Left lung (tissue), 10 donors: ENCODE data around the gene ETV5. TPM values are rescaled to one million over a fixed set of nuclear protein-coding genes. Genes with fewer than 3 reads are reported as not detected.
"Not testable (repeated sequence)": the region's sequence is repeated elsewhere in the genome, so short reads cannot be mapped to it uniquely, and the experiment has no call there.

Experiments used
- ATAC-seq: fragments of 200-7000 bp; cut with Tn5 transposase; one replicate; pipeline ENCODE4 v1.9.1; 2020; ENCODE audit warnings: moderate library complexity
- DNase-seq, 4 donors: peaks; one replicate each; pipeline ENCODE4 v3.0.0-alpha.2; 2013 to 2020
- H3K27ac ChIP-seq, 2 donors: fragments of 200-600 bp; sonication (generic) in 1 of 2; one replicate each; pipeline versions ENCODE4 v1.5.0 to v1.8.0; 2020 to 2021
- H3K27me3 ChIP-seq, 2 donors: fragments of 200-600 bp; sonication (generic) in 1 of 2; one replicate each; pipeline versions ENCODE4 v1.5.0 to v1.8.0; 2020 to 2021
- H3K36me3 ChIP-seq, 2 donors: fragments of 200-600 bp; sonication (generic) in 1 of 2; one replicate each; pipeline versions ENCODE4 v1.5.0 to v1.8.0; 2020 to 2021
- H3K4me1 ChIP-seq, 2 donors: fragments of 200-600 bp; one replicate each; pipeline ENCODE4 v1.8.0; 2021
- H3K4me3 ChIP-seq, 2 donors: fragments of 200-600 bp; sonication (generic) in 1 of 2; one replicate each; pipeline versions ENCODE4 v1.5.0 to v1.8.0; 2020 to 2021; ENCODE audit warnings: mild to moderate bottlenecking in 1 of 2
- H3K9me3 ChIP-seq, 2 donors: fragments of 200-600 bp; sonication (generic) in 1 of 2; one replicate each; pipeline versions ENCODE4 v1.5.0 to v1.8.0; 2020 to 2021
- intact Hi-C, 2 donors: fragments of 100-400 bp; cut with DNase I; formaldehyde crosslinking; loops; one replicate each; pipeline versions ENCODE4 v1.11.2 to v1.14.2; 2022
- polyA plus RNA-seq, 6 donors: library from polyadenylated mRNA; unstranded; fragments of 120-200 nt; gene quantifications; one replicate each; pipeline ENCODE4 v1.2.1, GENCODE V29; 2013; ENCODE audit not compliant: insufficient read length in 6 of 6
- total RNA-seq, 2 donors: library from RNA; stranded (reverse); fragmentation: NEBNext Ultra II Directional; extraction: Animal tissue kit (Norgen Biotek cat#: 25700); gene quantifications; one replicate each; pipeline ENCODE4 v1.2.1, GENCODE V29; 2021
- TF ChIP-seq, protein P1 (sequence below), 2 donors: fragments of 200-600 bp; sonication (generic) in 1 of 2; IDR thresholded peaks; one replicate each; pipeline versions ENCODE4 v1.5.0 to v1.8.0; 2021; ENCODE audit warnings: antibody characterized with exemption in 2 of 2
- donor health status: DM: no; HTN: yes; CAD: no.
- donor health status: DM: no; HTN: no; CAD: no.

ETV5 gene
- total and polyA plus RNA-seq, 8 donors: 40.7 to 332 (median 266) TPM

DNA sequence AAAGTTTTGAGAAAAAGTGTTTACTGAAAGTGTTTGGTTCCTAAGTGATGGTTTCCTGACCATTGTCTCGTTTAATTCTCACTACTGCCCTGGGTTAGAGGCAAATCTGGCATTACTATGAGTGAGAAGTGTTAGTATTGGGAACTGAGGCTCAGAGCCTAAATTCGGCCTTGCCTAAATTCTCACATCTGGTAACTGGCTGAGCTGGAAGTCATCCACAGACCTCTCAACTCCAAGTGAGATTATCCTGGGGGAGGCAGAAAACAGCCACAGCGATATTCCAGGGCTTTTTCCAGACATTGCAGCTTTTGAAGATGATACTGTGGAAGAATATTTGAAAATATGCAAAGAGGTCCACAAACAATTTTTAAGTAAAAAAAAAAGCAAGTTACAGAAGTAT is 86.0 kb downstream of the ETV5 start:
- TF ChIP-seq, protein P1, sequence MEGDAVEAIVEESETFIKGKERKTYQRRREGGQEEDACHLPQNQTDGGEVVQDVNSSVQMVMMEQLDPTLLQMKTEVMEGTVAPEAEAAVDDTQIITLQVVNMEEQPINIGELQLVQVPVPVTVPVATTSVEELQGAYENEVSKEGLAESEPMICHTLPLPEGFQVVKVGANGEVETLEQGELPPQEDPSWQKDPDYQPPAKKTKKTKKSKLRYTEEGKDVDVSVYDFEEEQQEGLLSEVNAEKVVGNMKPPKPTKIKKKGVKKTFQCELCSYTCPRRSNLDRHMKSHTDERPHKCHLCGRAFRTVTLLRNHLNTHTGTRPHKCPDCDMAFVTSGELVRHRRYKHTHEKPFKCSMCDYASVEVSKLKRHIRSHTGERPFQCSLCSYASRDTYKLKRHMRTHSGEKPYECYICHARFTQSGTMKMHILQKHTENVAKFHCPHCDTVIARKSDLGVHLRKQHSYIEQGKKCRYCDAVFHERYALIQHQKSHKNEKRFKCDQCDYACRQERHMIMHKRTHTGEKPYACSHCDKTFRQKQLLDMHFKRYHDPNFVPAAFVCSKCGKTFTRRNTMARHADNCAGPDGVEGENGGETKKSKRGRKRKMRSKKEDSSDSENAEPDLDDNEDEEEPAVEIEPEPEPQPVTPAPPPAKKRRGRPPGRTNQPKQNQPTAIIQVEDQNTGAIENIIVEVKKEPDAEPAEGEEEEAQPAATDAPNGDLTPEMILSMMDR (IDR thresholded peaks at IDR 0.05): no peak
- no peak for DNase-seq
- Histone ChIP-seq H3K36me3 (no peaks in the 10 kb centered on the region), H3K27ac (no peak overlapping the region), H3K9me3 (no peaks in the 10 kb centered on the region), H3K4me3 (no peak overlapping the region), H3K27me3 (no peaks in the 10 kb centered on the region), H3K4me1 (no peaks in the 10 kb centered on the region)
- no peak for ATAC-seq
- intact Hi-C loops: no loop called here

DNA sequence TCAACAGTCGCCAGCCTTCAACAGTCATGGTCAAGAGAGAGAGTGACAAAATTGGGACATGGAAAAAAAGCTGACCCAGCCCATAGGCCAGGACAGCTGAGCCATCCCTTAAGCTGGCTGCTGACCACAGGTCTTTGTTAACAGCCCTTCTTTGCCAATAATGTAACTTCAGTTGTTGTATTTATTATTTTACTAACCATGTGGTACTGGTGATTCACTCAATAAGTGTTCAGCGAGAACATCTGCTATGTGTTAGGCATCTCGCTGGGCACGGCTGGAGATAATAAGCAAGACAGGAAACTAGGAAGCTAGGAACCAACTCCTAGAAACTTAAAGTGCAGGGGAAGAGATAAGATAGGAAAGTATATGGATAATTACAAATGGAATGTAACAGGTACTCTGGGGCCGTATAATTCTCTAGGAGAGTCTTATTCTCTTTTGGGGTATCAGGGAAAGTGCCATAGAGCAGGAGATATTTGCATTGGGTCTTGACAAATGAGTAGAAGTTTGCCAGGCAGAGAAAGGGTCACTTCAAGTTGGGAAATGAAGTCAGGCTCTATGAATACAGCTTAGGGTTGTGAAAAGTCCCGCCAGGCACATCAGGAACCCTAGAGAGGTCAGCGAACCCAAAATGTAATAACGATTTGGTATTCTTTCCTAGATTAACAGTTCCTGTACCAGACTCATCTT is 87.1 kb downstream of the ETV5 start:
- TF ChIP-seq, protein P1 (IDR thresholded peaks at IDR 0.05): no peak
- Histone ChIP-seq H3K4me3 (no peak overlapping the region), H3K9me3 (peaks cover 0 to under 1% of the 10 kb centered on the region in 2 donors), H3K27ac (no peak overlapping the region), H3K4me1 (no peaks in the 10 kb centered on the region), H3K36me3 (no peaks in the 10 kb centered on the region), H3K27me3 (no peaks in the 10 kb centered on the region)
- no peak for ATAC-seq
- DNase-seq: no peak
- intact Hi-C loops: no loop called here

DNA sequence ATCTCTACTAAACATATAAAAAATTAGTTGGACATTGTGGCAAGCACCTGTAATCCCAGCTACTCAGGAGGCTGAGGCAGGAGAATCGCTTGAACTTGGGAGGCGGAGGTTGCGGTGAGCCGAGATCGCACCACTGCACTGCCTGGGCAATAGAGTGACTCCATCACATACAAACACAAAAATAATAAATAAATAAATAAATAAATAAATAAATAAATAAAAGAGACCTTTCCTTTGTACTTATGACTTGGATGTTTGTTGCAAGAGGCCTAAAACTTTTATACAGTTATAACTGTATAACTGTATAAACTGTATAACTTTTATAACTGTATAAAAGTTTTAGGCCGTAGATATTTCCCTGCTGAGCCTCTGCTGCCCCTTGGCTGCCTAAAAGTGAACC is 87.6 kb downstream of the ETV5 start:
- H3K27ac ChIP-seq, H3K4me1 ChIP-seq, H3K27me3 ChIP-seq, H3K4me3 ChIP-seq, DNase-seq, ATAC-seq, H3K36me3 ChIP-seq, intact Hi-C loops, H3K9me3 ChIP-seq: not testable (repeated sequence)

DNA sequence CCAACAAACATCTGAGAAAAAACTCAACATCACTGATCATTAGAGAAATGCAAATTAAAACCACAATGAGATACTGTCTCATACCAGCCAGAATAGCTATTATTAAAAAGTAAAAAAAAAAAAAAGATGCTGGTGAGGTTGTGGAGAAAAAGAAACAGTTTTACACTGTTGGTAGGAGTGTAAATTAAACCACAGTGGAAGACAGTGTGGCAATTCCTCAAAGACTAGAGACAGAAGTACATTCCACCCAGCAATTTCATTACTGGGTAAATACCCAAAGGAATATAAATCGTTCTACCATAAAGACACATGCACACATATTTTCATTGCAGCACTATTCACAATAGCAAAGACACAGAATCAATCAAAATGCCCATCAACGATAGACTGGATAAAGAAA is 89.6 kb downstream of the ETV5 start:
- intact Hi-C loops, H3K4me3 ChIP-seq, ATAC-seq, H3K9me3 ChIP-seq, H3K4me1 ChIP-seq, H3K27me3 ChIP-seq, H3K27ac ChIP-seq, DNase-seq, H3K36me3 ChIP-seq: not testable (repeated sequence)

DNA sequence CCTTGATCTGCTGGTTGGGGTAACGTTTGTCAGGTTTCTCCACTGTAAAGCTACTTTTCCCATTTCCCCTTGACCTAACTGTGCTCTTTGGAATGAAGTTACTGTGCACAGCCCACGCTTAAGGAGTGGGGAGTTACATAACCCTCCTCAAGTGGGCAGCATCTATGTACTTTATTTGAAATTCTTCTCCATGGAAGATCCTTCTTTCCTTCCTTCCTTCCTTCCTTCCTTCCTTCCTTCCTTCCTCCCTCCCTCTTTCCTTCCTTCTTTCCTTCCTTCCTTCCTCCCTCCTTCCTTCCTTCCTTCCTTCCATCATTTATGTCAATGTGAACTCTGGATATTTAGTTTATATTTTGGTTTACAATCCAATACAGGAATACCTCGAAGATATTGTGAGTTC is 94.0 kb downstream of the ETV5 start:
- H3K4me3 ChIP-seq: no peak overlapping the region
- H3K27ac ChIP-seq: no peak overlapping the region
- H3K27me3 ChIP-seq: peaks cover 0 to 4% of the 10 kb centered on the region in 2 donors
- TF ChIP-seq, protein P1 (IDR thresholded peaks at IDR 0.05): no peak
- intact Hi-C loops: no loop called here
- ATAC-seq (no peak), DNase-seq (no peak)
- no peaks in the 10 kb centered on the region for H3K4me1 ChIP-seq
- peaks cover 0 to 6% of the 10 kb centered on the region in 2 donors for H3K9me3 ChIP-seq
- no peaks in the 10 kb centered on the region for H3K36me3 ChIP-seq

DNA sequence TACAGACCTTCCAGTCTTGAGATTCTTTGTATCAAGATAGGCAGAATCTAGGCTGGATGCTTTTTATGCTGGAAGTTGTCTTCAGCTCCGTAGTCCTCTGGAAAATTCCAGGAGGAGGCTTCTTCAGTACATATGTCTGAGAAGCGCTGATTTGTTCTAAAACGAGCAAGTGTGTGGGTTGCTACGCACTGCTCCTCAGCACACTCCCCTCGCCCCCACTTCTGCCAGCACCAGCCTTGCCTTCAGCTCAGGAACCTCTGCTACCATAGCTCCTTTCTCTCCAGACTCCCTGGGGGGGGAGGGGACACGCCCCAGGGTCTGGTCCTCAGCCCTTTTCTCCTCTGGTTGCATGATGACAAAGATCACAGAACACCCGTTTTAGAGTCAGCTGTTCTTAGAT is 95.6 kb downstream of the ETV5 start:
- TF ChIP-seq, protein P1 (IDR thresholded peaks at IDR 0.05): no peak
- ATAC-seq (no peak), DNase-seq (no peak)
- H3K27ac ChIP-seq: no peak overlapping the region
- H3K36me3 ChIP-seq: no peaks in the 10 kb centered on the region
- H3K27me3 ChIP-seq: peaks cover 0 to 4% of the 10 kb centered on the region in 2 donors
- no peaks in the 10 kb centered on the region for H3K4me1 ChIP-seq
- intact Hi-C loops: no loop called here
- peaks cover 0 to 6% of the 10 kb centered on the region in 2 donors for H3K9me3 ChIP-seq
- H3K4me3 ChIP-seq: no peak overlapping the region
